ENCODE measurements around the gene HYAL1. TPM values are rescaled to one million over a fixed set of nuclear protein-coding genes. Genes with fewer than 3 reads are reported as not detected.

The HYAL1 gene
- total and polyA plus RNA-seq, 8 donors = 3.1 to 11.7 (median 6.4) TPM

DNA sequence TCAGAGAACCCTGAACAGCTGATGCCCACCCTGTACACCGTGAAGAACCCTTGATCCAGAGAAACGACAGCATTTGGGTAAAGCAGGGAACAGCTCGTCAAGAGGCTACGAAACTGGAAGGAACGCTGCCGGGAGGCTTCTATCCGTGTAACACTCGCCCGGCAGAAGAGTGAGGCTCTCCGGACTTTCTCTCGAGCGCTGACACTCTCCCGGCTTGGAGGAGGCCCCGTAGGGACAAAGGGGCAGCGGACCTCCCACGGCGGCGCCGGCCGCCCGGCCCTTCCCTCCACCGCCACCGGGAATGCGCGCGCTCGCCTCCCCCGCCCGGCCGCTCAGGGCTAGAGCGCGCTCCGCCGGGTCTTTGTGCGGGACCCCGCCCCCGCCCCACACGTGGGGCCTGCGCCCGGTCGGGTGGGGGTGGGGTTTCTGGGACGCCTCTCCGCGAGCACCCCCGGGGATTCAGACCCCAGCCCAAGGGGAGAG, 17.5 kb upstream of the HYAL1 start:
- Histone ChIP-seq H3K4me1 (peaks cover 5 to 22% (median 21%) of the 10 kb centered on the region in 3 donors), H3K36me3 (peaks cover 0 to 7% (median 0%) of the 10 kb centered on the region in 3 donors), H3K27ac (peak overlapping the region; percentile 88 to 98 (median 96)), H3K9me3 (no peaks in the 10 kb centered on the region), H3K4me3 (peak overlapping the region; percentile 51 to 94 (median 81)), H3K27me3 (no peaks in the 10 kb centered on the region)
- DNase-seq (peak; percentile 73 to 89 (median 82)), ATAC-seq (peak; percentile 76 to 80 (median 78)), FAIRE-seq (no peak)
- WGBS, 2 donors = 0 to 1% methylated on average over 39 to 45 of the region's 45 CpGs
- intact Hi-C loops (cut with DNase I) = loop anchor here in 1 of 3 donors (10.0 kb wide), 1 partner anchor 66 kb away; no protein-coding TSS in a partner anchor
- TF ChIP-seq, protein P1, sequence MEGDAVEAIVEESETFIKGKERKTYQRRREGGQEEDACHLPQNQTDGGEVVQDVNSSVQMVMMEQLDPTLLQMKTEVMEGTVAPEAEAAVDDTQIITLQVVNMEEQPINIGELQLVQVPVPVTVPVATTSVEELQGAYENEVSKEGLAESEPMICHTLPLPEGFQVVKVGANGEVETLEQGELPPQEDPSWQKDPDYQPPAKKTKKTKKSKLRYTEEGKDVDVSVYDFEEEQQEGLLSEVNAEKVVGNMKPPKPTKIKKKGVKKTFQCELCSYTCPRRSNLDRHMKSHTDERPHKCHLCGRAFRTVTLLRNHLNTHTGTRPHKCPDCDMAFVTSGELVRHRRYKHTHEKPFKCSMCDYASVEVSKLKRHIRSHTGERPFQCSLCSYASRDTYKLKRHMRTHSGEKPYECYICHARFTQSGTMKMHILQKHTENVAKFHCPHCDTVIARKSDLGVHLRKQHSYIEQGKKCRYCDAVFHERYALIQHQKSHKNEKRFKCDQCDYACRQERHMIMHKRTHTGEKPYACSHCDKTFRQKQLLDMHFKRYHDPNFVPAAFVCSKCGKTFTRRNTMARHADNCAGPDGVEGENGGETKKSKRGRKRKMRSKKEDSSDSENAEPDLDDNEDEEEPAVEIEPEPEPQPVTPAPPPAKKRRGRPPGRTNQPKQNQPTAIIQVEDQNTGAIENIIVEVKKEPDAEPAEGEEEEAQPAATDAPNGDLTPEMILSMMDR (IDR thresholded peaks at IDR 0.05) = no peak

GRCh38 chr3:50319894-50320625, 16.7 kb upstream of the HYAL1 start:
- DNase-seq (peak in 3 of 6 donors; percentile 31 to 71 (median 55)), ATAC-seq (no peak), FAIRE-seq (no peak)
- H3K36me3 ChIP-seq = no peaks in the 10 kb centered on the region
- peak overlapping the region; percentile 88 to 98 (median 96) for H3K27ac ChIP-seq
- peaks cover 5 to 22% (median 21%) of the 10 kb centered on the region in 3 donors for H3K4me1 ChIP-seq
- H3K9me3 ChIP-seq = no peaks in the 10 kb centered on the region
- WGBS, 2 donors = 78 to 83% methylated on average over 29 of the region's 29 CpGs
- TF ChIP-seq, protein P1 (IDR thresholded peaks at IDR 0.05) = no peak
- H3K4me3 ChIP-seq = peak overlapping the region in 3 of 4 donors; percentile 79 to 94 (median 83)
- no peaks in the 10 kb centered on the region for H3K27me3 ChIP-seq
- intact Hi-C loops (cut with DNase I) = loop anchor here in 1 of 3 donors (10.0 kb wide), 1 partner anchor 65 kb away; no protein-coding TSS in a partner anchor

- Histone ChIP-seq H3K27me3 (no peaks in the 10 kb centered on the region), H3K4me1 (peaks cover 5 to 22% (median 21%) of the 10 kb centered on the region in 3 donors), H3K36me3 (no peaks in the 10 kb centered on the region), H3K4me3 (no peak overlapping the region), H3K9me3 (no peaks in the 10 kb centered on the region), H3K27ac (no peak overlapping the region)
- ATAC-seq (no peak), DNase-seq (peak in 2 of 6 donors; percentile 35 to 61), FAIRE-seq (no peak)
- TF ChIP-seq, protein P1 (IDR thresholded peaks at IDR 0.05) = no peak
- intact Hi-C loops (cut with DNase I) = no loop called here
- 89 to 91% methylated on average over 16 of the region's 16 CpGs for WGBS, 2 donors
Measured at GRCh38 chr3:50319181-50319893, 16.0 kb upstream of the HYAL1 start.

DNA sequence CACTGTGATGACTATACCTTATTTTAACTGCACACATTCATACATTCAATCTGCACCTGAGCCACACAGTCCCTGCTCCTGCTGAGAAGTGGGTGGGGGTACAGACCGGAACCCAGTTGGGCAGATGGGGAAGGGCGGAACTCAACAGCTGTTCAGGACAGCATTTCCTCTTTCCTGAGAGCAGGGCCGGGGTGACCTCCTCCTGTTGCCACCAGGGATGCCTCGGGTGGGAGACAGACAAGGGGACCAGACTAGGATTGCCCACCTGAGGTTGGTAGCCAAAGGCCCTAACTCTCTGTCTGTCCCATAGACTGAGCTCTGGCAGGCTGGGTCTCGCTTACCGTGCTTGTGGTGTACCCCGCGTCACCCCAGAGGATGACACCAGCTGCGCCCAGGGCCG, 15.2 kb upstream of the HYAL1 start:
- Histone ChIP-seq H3K4me1 (peaks cover 5 to 22% (median 21%) of the 10 kb centered on the region in 3 donors), H3K27me3 (no peaks in the 10 kb centered on the region), H3K9me3 (no peaks in the 10 kb centered on the region), H3K4me3 (no peak overlapping the region), H3K36me3 (no peaks in the 10 kb centered on the region), H3K27ac (no peak overlapping the region)
- TF ChIP-seq, protein P1 (IDR thresholded peaks at IDR 0.05) = no peak
- intact Hi-C loops (cut with DNase I) = no loop called here
- peak in 1 of 6 donors; percentile 28 for DNase-seq
- no peak for FAIRE-seq
- no peak for ATAC-seq
- WGBS, 2 donors = 69 to 79% methylated on average over 10 of the region's 10 CpGs

Measured in pancreas (tissue), 10 donors.